IgD-negative memory B cell (primary cell): ENCODE results near the gene GPR82. TPM values are rescaled to one million over a fixed set of nuclear protein-coding genes. Genes with fewer than 3 reads are reported as not detected.

Experiments
- H3K27ac Mint-ChIP-seq, 3 donors: one replicate each; pipeline ENCODE4 v1.8.0; 2020 to 2022; ENCODE audit warnings: mild to moderate bottlenecking in 3 of 3, mixed read lengths in 3 of 3, moderate library complexity in 1 of 3
- H3K27me3 Mint-ChIP-seq: one replicate; pipeline ENCODE4 v1.8.0; 2021; ENCODE audit warnings: mixed read lengths
- H3K36me3 Mint-ChIP-seq: one replicate; pipeline ENCODE4 v1.8.0; 2020; ENCODE audit warnings: mild to moderate bottlenecking, mixed read lengths
- H3K4me1 Mint-ChIP-seq, 3 donors: one replicate each; pipeline ENCODE4 v1.8.0; 2020 to 2022; ENCODE audit warnings: mixed read lengths in 3 of 3, mild to moderate bottlenecking in 1 of 3
- H3K4me3 Mint-ChIP-seq, 4 donors: one replicate each; pipeline ENCODE4 v1.8.0; 2020 to 2022; ENCODE audit warnings: mild to moderate bottlenecking in 4 of 4, mixed read lengths in 4 of 4, moderate library complexity in 3 of 4
- H3K9me3 Mint-ChIP-seq, 3 donors: one replicate each; pipeline ENCODE4 v1.8.0; 2020 to 2021; ENCODE audit warnings: mixed read lengths in 3 of 3, mild to moderate bottlenecking in 1 of 3
- polyA plus RNA-seq: library from polyadenylated mRNA; unstranded; fragments of 300-500 nt; fragmentation: Illumina TruSeq; gene quantifications from one replicate; pipeline ENCODE4 v1.2.3, GENCODE V29; 2021

GPR82 gene
- polyA plus RNA-seq, 1 donor from 2014 or later = 0.34 TPM

DNA sequence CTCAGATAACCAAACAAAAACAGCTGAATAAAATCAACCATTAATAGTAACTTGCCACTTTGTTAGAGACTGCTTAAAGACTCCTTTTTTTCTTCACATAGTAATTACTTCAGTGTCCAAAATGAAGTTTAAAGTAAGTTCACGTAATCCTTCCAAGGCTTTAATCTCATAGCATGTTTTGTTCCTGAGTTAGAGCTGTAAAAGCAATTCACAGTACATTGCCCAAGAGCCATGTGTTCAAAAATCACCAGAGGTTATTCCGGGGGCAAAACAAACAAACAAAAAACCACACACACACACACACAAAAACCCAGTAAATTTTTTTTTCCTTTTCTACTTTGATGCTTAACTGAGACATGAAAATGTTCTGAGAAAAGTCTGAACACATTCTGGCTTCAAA is 6.1 kb downstream of the GPR82 start:
- Mint-ChIP-seq H3K4me1 (peaks cover 23 to 34% (median 27%) of the 10 kb centered on the region in 3 donors), H3K36me3 (no peaks in the 10 kb centered on the region), H3K4me3 (no peak overlapping the region), H3K9me3 (no peaks in the 10 kb centered on the region), H3K27ac (peak overlapping the region in 1 of 3 donors; percentile 17), H3K27me3 (no peaks in the 10 kb centered on the region)

DNA sequence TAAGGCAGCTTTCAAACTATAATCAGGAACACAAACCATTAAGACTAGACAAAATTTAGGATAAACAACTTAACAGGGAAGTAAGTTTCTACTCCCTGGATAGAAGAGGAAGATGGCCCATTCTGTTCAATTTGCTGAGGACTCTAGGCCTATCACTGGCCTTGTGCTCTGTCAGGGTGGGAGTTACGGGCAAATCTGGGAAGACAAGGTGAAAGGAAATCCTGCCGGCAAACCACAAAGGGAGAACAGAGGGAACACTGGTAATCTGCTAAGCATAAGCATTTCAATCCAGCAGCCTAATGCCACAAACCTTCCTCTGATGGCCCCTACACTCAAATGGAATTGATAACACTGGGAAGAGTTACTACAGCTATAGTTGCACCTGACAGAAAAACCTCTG is 8.3 kb downstream of the GPR82 start:
- no peaks in the 10 kb centered on the region for H3K36me3 Mint-ChIP-seq
- H3K4me3 Mint-ChIP-seq = peak overlapping the region in 2 of 4 donors; percentile 36 to 77
- no peaks in the 10 kb centered on the region for H3K27me3 Mint-ChIP-seq
- H3K4me1 Mint-ChIP-seq = peaks cover 28 to 36% (median 32%) of the 10 kb centered on the region in 3 donors
- H3K9me3 Mint-ChIP-seq = no peaks in the 10 kb centered on the region
- H3K27ac Mint-ChIP-seq = peak overlapping the region; percentile 17 to 75 (median 60)

DNA sequence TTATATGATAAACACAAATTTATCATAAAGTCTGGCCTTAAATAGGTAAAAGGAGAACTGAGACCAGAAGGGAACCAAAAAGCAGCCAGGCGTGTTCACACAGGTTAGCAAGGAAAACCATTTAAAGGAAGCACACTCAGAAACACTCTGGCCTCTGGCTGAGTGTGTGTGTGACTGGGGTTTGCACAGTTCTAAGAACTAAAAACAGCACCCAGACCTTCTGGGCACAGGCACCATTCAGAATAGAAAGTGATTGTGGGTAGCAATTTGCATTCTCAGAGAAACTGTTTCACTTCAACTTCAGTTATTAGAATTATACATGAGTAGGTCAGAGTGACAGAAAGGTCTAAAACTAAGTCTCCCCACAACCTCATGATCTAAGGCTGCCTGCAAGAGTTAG is 10.0 kb downstream of the GPR82 start:
- Mint-ChIP-seq H3K27me3 (no peaks in the 10 kb centered on the region), H3K27ac (peak overlapping the region; percentile 79 to 95 (median 82)), H3K9me3 (no peaks in the 10 kb centered on the region), H3K4me1 (peaks cover 28 to 32% (median 29%) of the 10 kb centered on the region in 3 donors), H3K4me3 (peak overlapping the region; percentile 56 to 93 (median 72)), H3K36me3 (no peaks in the 10 kb centered on the region)

DNA sequence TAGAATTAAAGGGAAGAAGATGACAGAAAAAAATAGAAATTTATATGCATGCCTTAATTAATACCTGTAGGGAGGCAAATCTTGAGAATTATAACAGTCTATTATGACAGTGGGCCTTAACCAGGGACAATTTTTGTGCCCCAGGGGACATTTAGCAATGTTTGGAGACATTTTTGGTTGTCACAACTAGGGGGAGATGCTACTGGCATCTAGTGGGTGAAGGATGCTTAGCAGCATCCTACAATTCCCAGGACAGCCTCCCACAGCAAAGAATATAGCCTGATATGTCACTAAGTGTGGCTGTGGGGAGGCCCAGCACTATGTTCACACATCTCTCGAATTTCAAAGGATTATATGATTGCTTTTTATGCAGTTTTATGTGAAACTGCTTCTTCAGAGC is 10.5 kb downstream of the GPR82 start:
- Mint-ChIP-seq H3K27ac (peak overlapping the region; percentile 79 to 95 (median 82)), H3K36me3 (no peaks in the 10 kb centered on the region), H3K4me1 (peaks cover 28 to 32% (median 29%) of the 10 kb centered on the region in 3 donors), H3K27me3 (no peaks in the 10 kb centered on the region), H3K4me3 (peak overlapping the region; percentile 56 to 93 (median 72)), H3K9me3 (no peaks in the 10 kb centered on the region)

DNA sequence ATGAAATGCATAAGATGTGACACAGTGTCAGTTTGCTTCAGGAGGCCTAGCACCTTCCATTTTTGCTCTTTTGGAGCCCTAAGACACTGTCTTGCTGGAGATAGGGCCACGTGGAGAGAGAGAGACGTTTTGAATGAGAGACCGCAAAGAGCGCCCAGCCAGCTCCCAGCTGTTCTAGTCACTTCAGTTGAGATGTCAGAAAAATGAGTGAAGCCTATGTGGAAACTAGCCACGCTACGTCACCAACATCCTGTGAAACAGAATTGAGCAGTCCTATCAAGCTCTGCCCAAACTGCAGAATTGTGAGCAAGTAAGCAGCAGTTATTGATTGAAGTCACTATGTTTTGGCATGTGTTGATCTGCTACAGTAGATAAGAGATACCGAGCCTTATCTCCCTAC is 13.1 kb downstream of the GPR82 start:
- Mint-ChIP-seq H3K36me3 (no peaks in the 10 kb centered on the region), H3K9me3 (no peaks in the 10 kb centered on the region), H3K27ac (no peak overlapping the region), H3K4me1 (peaks cover 20 to 29% (median 25%) of the 10 kb centered on the region in 3 donors), H3K27me3 (peaks cover 3% of the 10 kb centered on the region), H3K4me3 (no peak overlapping the region)

DNA sequence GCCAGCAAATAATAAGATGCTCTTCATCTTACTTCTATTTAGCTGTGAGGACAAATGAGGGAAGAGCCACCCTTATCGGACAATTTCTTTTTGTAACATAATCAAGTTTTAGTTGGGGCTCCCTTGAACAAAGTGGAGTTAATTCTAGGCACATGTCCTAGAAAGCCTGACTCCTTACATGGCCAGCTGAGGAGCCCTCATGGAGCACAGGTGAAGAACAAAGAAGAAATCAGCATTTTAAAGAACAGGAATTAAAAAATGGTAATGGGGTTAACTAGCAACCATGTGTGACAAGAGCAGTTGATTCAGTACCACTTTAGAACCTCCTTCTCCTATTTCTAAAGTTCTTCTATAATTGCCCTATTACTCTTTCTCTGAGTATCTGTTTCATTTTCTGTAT is 15.9 kb downstream of the GPR82 start:
- Mint-ChIP-seq H3K36me3 (no peaks in the 10 kb centered on the region), H3K27ac (no peak overlapping the region), H3K4me1 (peaks cover 14 to 16% (median 14%) of the 10 kb centered on the region in 3 donors), H3K4me3 (no peak overlapping the region), H3K27me3 (peaks cover 9% of the 10 kb centered on the region), H3K9me3 (no peaks in the 10 kb centered on the region)

DNA sequence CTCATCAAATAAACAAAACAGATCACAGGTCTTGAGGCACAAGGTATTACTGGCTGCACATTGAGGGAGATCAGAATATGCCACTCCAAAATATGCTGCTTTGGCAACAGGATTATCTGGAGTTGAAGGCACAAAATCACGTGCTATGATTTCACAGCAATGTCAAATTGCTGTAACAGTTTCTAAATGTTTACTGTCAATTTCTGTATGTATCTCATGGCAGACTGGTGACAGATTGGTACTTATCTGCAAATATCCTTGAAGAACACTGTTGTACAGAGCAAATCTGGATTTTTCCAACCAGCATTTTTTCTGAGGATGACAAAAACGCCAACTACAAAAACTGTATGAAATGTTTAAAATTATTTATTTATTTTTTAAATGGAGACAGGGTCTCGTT is 26.7 kb downstream of the GPR82 start:
- Mint-ChIP-seq H3K9me3 (no peaks in the 10 kb centered on the region), H3K4me3 (no peak overlapping the region), H3K36me3 (peaks cover 5% of the 10 kb centered on the region), H3K4me1 (peaks cover 0 to 7% (median 2%) of the 10 kb centered on the region in 3 donors), H3K27ac (no peak overlapping the region), H3K27me3 (no peaks in the 10 kb centered on the region)

DNA sequence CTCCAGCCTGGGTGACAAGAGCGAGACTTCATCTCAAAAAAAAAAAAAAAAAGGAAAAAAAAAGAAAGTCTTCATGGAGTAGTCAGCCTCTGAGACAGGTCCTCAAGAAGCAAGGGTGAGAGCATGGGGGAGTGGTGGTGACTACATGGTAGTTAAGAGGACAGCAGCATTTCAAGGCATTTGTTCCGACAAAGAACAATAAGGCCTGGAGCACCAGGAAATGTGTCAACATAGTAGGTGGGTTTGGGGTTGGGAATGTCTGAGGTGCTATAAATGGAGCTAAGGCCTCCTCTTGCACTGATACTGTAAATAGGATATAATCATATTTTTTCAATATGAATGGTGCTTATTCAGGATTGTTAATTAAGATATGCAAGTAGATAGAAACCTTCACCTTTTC is 34.4 kb downstream of the GPR82 start:
- H3K27ac Mint-ChIP-seq = no peak overlapping the region
- peaks cover 0 to 4% (median 0%) of the 10 kb centered on the region in 3 donors for H3K4me1 Mint-ChIP-seq
- H3K27me3 Mint-ChIP-seq = peaks cover 2% of the 10 kb centered on the region
- H3K36me3 Mint-ChIP-seq = peaks cover 4% of the 10 kb centered on the region
- no peaks in the 10 kb centered on the region for H3K9me3 Mint-ChIP-seq
- H3K4me3 Mint-ChIP-seq = no peak overlapping the region

DNA sequence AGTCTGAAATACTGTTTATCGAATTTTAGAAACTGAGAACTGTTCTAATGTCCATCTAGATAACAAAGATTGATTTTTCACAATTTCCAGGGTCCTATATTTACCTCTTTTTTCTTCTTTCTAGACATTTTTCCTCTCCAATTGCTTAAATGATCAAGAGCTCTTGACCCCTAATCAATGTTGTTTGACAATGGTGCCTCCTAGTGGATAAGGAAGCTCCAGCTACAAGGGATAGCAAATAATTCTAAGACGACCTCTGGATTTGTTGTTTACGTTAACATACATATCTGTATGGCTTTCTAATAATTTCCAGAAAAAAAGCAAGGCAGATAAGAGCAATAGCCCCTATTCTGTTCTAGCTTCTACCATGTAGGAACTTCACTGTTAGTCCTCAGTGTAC is 35.8 kb downstream of the GPR82 start:
- Mint-ChIP-seq H3K9me3 (no peaks in the 10 kb centered on the region), H3K4me3 (no peak overlapping the region), H3K4me1 (peaks cover 0 to 4% (median 0%) of the 10 kb centered on the region in 3 donors), H3K36me3 (peaks cover 4% of the 10 kb centered on the region), H3K27ac (no peak overlapping the region), H3K27me3 (peaks cover 2% of the 10 kb centered on the region)

DNA sequence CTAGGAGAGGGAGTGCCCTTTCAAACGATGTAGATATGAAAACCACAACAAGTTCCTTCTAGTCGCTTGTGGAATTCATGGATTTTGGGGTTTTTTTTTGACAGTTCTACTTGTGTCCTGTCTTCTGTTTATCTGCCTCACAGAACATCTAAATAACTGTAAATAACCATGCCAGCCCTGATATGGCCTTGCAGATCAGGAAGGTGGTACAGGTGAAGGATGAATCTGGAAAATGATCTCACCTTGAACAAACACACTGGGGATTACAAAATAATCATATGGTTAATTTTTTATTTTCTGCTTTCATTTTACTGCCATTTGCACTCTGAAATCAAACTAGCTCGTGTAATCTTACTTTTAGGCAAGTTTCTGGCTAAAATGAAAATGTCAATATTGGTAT is 37.2 kb downstream of the GPR82 start:
- H3K4me3 Mint-ChIP-seq = no peak overlapping the region
- no peaks in the 10 kb centered on the region for H3K9me3 Mint-ChIP-seq
- peaks cover 2% of the 10 kb centered on the region for H3K36me3 Mint-ChIP-seq
- peaks cover 2% of the 10 kb centered on the region for H3K27me3 Mint-ChIP-seq
- H3K4me1 Mint-ChIP-seq = peaks cover 0 to 4% (median 0%) of the 10 kb centered on the region in 3 donors
- no peak overlapping the region for H3K27ac Mint-ChIP-seq

DNA sequence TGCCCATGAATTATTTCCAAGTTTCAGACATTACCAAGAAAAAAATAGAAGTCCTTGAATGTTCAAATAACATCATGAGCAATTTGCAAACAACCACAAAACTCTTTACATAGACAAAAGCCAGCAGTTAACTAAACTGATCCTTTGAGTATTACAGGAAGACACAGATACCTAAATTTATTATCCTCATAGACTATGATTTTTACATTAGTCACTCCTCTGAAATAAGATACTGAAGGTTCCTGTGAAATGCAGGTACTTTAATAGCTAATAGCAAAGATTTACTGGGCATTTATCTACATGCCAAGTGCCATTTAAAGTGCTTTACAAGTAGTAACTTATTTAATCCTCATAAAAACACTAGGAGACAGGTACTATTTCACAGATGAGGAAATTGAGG is 37.7 kb downstream of the GPR82 start:
- H3K4me3 Mint-ChIP-seq = no peak overlapping the region
- peaks cover 2% of the 10 kb centered on the region for H3K36me3 Mint-ChIP-seq
- no peaks in the 10 kb centered on the region for H3K9me3 Mint-ChIP-seq
- H3K4me1 Mint-ChIP-seq = peaks cover 0 to 4% (median 0%) of the 10 kb centered on the region in 3 donors
- peaks cover 2% of the 10 kb centered on the region for H3K27me3 Mint-ChIP-seq
- no peak overlapping the region for H3K27ac Mint-ChIP-seq

DNA sequence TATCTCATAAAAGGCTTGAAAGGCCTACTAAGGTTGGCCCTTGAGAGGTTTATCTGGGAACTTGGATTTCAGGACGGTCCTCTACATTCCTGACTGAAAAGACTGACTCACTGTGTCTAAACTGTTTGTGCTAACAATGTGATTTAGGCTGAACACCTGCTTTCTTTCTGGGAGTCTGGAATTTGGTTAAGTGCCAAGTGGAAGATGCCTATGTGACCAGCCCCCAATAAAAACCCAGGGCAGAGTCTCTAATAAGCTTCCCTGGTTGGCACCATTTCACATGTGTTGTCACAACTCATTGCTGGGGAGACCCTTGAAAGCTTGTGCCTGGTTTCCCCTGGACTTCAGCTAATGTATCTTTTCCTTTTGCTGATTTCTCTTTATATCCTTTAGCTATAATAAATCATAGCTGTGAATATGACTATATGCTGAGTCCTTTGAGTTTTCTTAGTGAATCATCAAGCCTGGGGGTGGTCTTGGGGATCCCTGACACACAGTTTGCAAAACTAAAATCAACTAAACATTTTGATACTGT is 55.1 kb downstream of the GPR82 start:
- Mint-ChIP-seq H3K4me1 (peaks cover 5 to 13% (median 10%) of the 10 kb centered on the region in 3 donors), H3K4me3 (no peak overlapping the region), H3K9me3 (no peaks in the 10 kb centered on the region), H3K27me3 (no peaks in the 10 kb centered on the region), H3K27ac (no peak overlapping the region), H3K36me3 (no peaks in the 10 kb centered on the region)

Other genes starting within 250 kb of the GPR82 start
- 1.1 TPM for gene GPR34, start 35.2 kb upstream of the GPR82 start, polyA plus RNA-seq
- gene CASK, start 199.4 kb downstream of the GPR82 start, polyA plus RNA-seq = 4.3 TPM